Mesothelial cell of epicardium (in vitro differentiated cells): ENCODE results near the gene PITPNC1. TPM values are rescaled to one million over a fixed set of nuclear protein-coding genes. Genes with fewer than 3 reads are reported as not detected.
A peak's percentile ranks its signal among the peaks of the same experiment; 100 is the strongest.

ENCODE experiments used
- DNase-seq, 2 experiments: peaks; one replicate each; pipeline ENCODE4 v3.0.0; 2021; ENCODE audit warnings: low spot score in 2 of 2; ENCODE audit not compliant: unreplicated experiment in 2 of 2
- H3K27ac Mint-ChIP-seq: 2 replicates; pipeline ENCODE4 v1.8.0; 2021; ENCODE audit warnings: mixed read lengths
- H3K27me3 Mint-ChIP-seq: 2 replicates; pipeline ENCODE4 v1.8.0; 2021; ENCODE audit warnings: low read depth, mixed read lengths
- H3K36me3 Mint-ChIP-seq: 2 replicates; pipeline ENCODE4 v1.8.0; 2021; ENCODE audit warnings: mixed read lengths
- H3K4me1 Mint-ChIP-seq: 2 replicates; pipeline ENCODE4 v1.8.0; 2021; ENCODE audit warnings: mixed read lengths
- H3K4me3 Mint-ChIP-seq: 2 replicates; pipeline ENCODE4 v1.8.0; 2021; ENCODE audit warnings: mild to moderate bottlenecking, moderate library complexity, mixed read lengths
- H3K9me3 Mint-ChIP-seq: 2 replicates; pipeline ENCODE4 v1.8.0; 2021; ENCODE audit warnings: mixed read lengths
- CTCF ChIP-seq: fragments of 200-600 bp; sonication (generic); IDR thresholded peaks from one replicate; pipeline ENCODE4 v1.5.0; 2021; ENCODE audit warnings: antibody characterized with exemption; ENCODE audit not compliant: unreplicated experiment
- total RNA-seq: library from RNA; stranded (reverse); gene quantifications from 3 replicates; pipeline ENCODE4 v1.2.1, GENCODE V29; 2021

The PITPNC1 gene
- total RNA-seq, 1 donor from 2014 or later: 19.9 TPM

- Mint-ChIP-seq H3K9me3 (no peaks in the 10 kb centered on the region), H3K4me1 (peaks cover 8% of the 10 kb centered on the region), H3K36me3 (no peaks in the 10 kb centered on the region), H3K27ac (no peak overlapping the region), H3K27me3 (no peaks in the 10 kb centered on the region), H3K4me3 (no peak overlapping the region)
- TF ChIP-seq CTCF: no peak
- DNase-seq: no peak
These were observed 13.0 kb downstream of the PITPNC1 start for GRCh38 chr17:67390006-67390645.

DNA sequence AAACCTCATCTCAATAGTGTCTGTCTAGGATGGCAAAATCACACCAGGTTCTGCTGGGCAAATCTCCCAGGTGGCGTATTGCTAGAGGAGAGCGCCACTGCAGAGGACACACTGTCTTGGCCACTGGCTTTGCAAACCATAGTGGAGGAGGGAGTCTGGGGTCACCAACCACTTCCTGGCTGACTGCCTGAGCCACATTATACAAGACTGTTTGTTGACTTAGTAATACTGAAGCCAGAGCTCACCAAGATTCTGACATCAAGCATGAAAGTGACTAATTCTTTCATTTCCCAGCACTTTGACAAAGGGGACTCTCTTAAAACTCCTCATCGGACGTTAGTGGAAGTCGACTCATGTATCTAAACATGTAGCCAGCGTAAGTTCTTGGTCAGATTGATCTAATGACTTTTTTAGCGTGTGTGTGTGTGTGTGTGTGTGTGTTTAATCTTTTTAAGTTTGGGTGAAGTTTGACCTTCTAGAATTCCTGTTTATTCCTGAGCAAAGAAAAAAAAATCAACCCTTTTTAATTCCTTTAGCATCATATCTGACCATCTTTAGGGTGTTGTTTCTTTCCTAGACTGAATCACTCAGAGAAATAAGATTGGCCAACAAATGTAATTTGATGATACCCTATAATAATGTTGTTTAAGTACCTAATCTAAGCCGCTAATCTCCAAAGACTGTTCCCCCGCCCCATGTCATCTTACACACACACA, 13.7 kb downstream of the PITPNC1 start:
- Mint-ChIP-seq H3K4me1 (peaks cover 13% of the 10 kb centered on the region), H3K27me3 (no peaks in the 10 kb centered on the region), H3K36me3 (no peaks in the 10 kb centered on the region), H3K9me3 (no peaks in the 10 kb centered on the region), H3K27ac (peak overlapping the region; percentile 69), H3K4me3 (no peak overlapping the region)
- no peak for TF ChIP-seq CTCF
- no peak for DNase-seq

- Mint-ChIP-seq H3K27me3 (no peaks in the 10 kb centered on the region), H3K9me3 (no peaks in the 10 kb centered on the region), H3K27ac (no peak overlapping the region), H3K4me1 (peaks cover 15% of the 10 kb centered on the region), H3K4me3 (no peak overlapping the region), H3K36me3 (no peaks in the 10 kb centered on the region)
- DNase-seq: no peak
- TF ChIP-seq CTCF: no peak
These were observed 15.0 kb downstream of the PITPNC1 start for GRCh38 chr17:67392111-67392510.

DNA sequence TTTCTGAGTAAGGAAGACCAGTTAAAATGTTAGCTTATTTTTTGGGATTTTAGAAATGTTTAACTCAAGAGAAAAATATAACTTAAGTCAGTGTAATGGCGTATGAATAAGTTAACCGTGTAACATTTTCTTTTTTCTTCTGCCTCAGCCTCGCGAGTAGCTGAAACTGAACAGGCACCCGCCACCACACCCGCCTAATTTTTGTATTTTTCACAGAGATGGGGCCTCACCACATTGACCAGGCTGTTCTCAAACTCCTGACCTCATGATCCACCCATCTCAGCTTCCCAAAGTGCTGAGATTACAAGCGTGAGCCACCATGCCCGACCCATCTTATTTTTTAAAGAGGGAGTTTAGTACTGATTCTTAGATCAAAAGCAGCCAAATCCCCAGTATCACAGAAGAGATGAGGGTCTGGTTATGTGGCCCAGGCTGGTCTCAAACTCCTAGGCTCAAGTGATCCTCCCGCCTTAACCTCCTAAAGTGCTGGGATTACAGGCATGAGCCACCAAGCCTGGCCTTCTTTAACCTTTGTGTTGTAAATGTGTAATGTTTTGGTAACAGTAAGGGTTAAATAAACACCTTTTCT, 16.8 kb downstream of the PITPNC1 start:
- Mint-ChIP-seq H3K4me1 (peaks cover 15% of the 10 kb centered on the region), H3K27me3 (no peaks in the 10 kb centered on the region), H3K36me3 (peaks cover 4% of the 10 kb centered on the region), H3K9me3 (peaks cover 4% of the 10 kb centered on the region), H3K27ac (no peak overlapping the region), H3K4me3 (no peak overlapping the region)
- DNase-seq: no peak
- no peak for TF ChIP-seq CTCF

DNA sequence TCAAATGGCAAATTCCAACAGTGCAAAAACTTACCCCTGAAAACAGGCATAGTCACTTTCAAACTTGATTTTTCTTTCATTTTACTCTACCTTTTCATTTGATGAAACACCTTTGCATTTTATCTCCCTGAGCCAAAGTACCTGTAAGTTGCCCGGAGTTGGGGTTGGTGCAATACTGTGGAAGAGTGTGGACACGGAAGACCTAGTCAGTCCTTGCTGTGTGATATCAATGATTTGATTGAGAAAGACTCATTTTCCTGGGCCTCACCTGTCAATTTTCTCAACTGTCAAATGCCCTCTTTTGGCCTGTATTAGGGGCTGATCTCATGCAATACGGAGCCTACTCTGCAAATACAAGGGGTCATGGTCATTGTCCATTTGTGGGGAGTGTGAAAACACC, 22.6 kb downstream of the PITPNC1 start:
- no peak for TF ChIP-seq CTCF
- DNase-seq: no peak
- H3K4me3 Mint-ChIP-seq: no peak overlapping the region
- no peaks in the 10 kb centered on the region for H3K27me3 Mint-ChIP-seq
- H3K4me1 Mint-ChIP-seq: peaks cover 15% of the 10 kb centered on the region
- H3K27ac Mint-ChIP-seq: no peak overlapping the region
- peaks cover 6% of the 10 kb centered on the region for H3K36me3 Mint-ChIP-seq
- peaks cover 4% of the 10 kb centered on the region for H3K9me3 Mint-ChIP-seq
